ENCODE data around the gene BCAT1. TPM values are rescaled to one million over a fixed set of nuclear protein-coding genes. Genes with fewer than 3 reads are reported as not detected.

Gene BCAT1
- total and polyA plus RNA-seq, 9 of the 15 experiments (the other 6 are each of a cell fraction or from before 2014, with no cell fraction given), result 38.5 to 157 (median 66.8) TPM

DNA sequence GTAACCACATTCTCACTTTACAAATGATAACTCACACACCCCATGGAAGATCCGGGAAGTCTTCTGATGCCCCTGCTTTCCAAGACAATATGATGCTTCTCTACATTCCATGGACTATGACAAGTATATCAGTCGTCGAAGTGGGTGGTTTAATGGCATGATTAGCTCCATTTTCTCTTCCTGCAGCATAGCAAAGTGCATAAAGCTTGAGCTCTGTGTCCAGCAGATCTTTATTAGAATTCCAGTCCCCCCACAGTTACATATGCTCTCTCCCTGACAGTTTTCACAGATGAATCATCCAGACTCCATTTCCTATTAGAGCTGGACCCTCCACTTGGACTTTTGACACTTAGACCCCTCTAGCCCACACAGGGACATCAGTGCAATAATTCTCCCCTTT, 174.9 kb downstream of the BCAT1 start:
- ATAC-seq (no peak), DNase-seq (ENCODE audit: extremely low read depth in 1 of 4, low spot score in 3 of 4) (no peak), FAIRE-seq (no peak)
- TF ChIP-seq C11orf30 (IDR thresholded peaks at IDR 0.05; ENCODE audit: low read depth) (no peak), ZNF165 (CRISPR knock-in tag; IDR thresholded peaks at IDR 0.05; ENCODE audit: borderline replicate concordance) (no peak), SUPT5H (IDR thresholded peaks at IDR 0.05) (no peak), ZNF3 (CRISPR knock-in tag; IDR thresholded peaks at IDR 0.05) (no peak), RBM39 (optimal IDR thresholded peaks at IDR 0.05; ENCODE audit: low read depth, low read length) (no peak), PYGO2 (tag; IDR thresholded peaks at IDR 0.05) (no peak), MAZ (CRISPR knock-in tag; conservative IDR thresholded peaks at IDR 0.05 in 1 of 2, IDR thresholded peaks at IDR 0.05 in 1 of 2) (no peak), ZBTB1 (CRISPR knock-in tag; IDR thresholded peaks at IDR 0.05; ENCODE audit: borderline replicate concordance, low read depth) (no peak), ELF4 (CRISPR knock-in tag; IDR thresholded peaks at IDR 0.05) (no peak), FOXK1 (CRISPR knock-in tag; IDR thresholded peaks at IDR 0.05; ENCODE audit: borderline replicate concordance) (no peak), ZNF76 (CRISPR knock-in tag; IDR thresholded peaks at IDR 0.05; ENCODE audit: borderline replicate concordance) (no peak)
- TF ChIP-seq, protein P1, sequence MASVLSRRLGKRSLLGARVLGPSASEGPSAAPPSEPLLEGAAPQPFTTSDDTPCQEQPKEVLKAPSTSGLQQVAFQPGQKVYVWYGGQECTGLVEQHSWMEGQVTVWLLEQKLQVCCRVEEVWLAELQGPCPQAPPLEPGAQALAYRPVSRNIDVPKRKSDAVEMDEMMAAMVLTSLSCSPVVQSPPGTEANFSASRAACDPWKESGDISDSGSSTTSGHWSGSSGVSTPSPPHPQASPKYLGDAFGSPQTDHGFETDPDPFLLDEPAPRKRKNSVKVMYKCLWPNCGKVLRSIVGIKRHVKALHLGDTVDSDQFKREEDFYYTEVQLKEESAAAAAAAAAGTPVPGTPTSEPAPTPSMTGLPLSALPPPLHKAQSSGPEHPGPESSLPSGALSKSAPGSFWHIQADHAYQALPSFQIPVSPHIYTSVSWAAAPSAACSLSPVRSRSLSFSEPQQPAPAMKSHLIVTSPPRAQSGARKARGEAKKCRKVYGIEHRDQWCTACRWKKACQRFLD (CRISPR knock-in tag; IDR thresholded peaks at IDR 0.05), result no peak
- H3K79me2 ChIP-seq (ENCODE audit: control insufficient read depth, insufficient read depth, low read length), result no peaks in the 10 kb centered on the region
- no peaks in the 10 kb centered on the region for H3K9me3 ChIP-seq (replicated peaks; ENCODE audit: control insufficient read depth, insufficient read depth, low read depth, low read length)
- no peak overlapping the region for H3K9ac ChIP-seq (ENCODE audit: insufficient read depth in 1 of 2, low read depth in 2 of 2, low read length in 2 of 2)
- BruUV-seq (replicated peaks), result no TSS peak
- 3% methylated on average over 3 of the region's 3 CpGs for WGBS (ENCODE audit: insufficient coverage, low coverage, missing lambda C conversion rate)
- H3K9me1 ChIP-seq (ENCODE audit: control insufficient read depth, insufficient read depth, low read length), result no peaks in the 10 kb centered on the region
- no peaks in the 10 kb centered on the region for H3K4me1 ChIP-seq (replicated peaks in 1 of 2; ENCODE audit: control insufficient read depth in 2 of 2, insufficient read depth in 2 of 2, low read length in 2 of 2)
- H3K4me2 ChIP-seq (ENCODE audit: insufficient read depth, low read length), result no peak overlapping the region
- H3K27me3 ChIP-seq (ENCODE audit: control insufficient read depth in 2 of 2, insufficient read depth in 2 of 2, low read length in 2 of 2), result no peaks in the 10 kb centered on the region; a peak in 1 of 5 replicates
- H3K36me3 ChIP-seq (ENCODE audit: control insufficient read depth, insufficient read depth, low read length), result no peaks in the 10 kb centered on the region
- no peak overlapping the region for H3K27ac ChIP-seq (ENCODE audit: extremely low read depth, low read depth, low read length)
- in situ Hi-C loops (cut with MboI) (loop anchor here (10.0 kb wide), 1 partner anchor 179 kb away; no protein-coding TSS in a partner anchor), intact Hi-C loops (cut with micrococcal nuclease) (no loop called here)
- ChIA-PET CTCF (ENCODE audit: low intra/inter-chr PET ratio) (no interaction called here), POLR2A (no interaction called here)
- H4K20me1 ChIP-seq (replicated peaks; ENCODE audit: control insufficient read depth, insufficient read depth, low read length), result no peaks in the 10 kb centered on the region
- no peak overlapping the region for H3K4me3 ChIP-seq
- no peak overlapping the region for H2AFZ ChIP-seq (ENCODE audit: low read depth, low read length)
